DLD1 (cell line): ENCODE measurements around the gene POLR3GL.

ENCODE experiments used
- in situ Hi-C: cut with HindIII; loops from 2 replicates; pipeline ENCODE4 v1.10.0; 2017; ENCODE audit warnings: low sequenced_read_pairs

POLR3GL gene

GRCh38 chr1:145967288-145967687 is 2.8 kb downstream of the POLR3GL start:
- in situ Hi-C loops = no loop called here

GRCh38 chr1:145972580-145972979 is 8.1 kb downstream of the POLR3GL start:
- in situ Hi-C loops = no loop called here

GRCh38 chr1:145974721-145975120 is 10.2 kb downstream of the POLR3GL start:
- in situ Hi-C loops = no loop called here

- in situ Hi-C loops = no loop called here
Measured at GRCh38 chr1:145975216-145975615, 10.7 kb downstream of the POLR3GL start.

- in situ Hi-C loops = no loop called here
Measured at GRCh38 chr1:145977016-145977415, 12.5 kb downstream of the POLR3GL start.

- in situ Hi-C loops = no loop called here
Measured at GRCh38 chr1:145977486-145978470, 13.3 kb downstream of the POLR3GL start.

GRCh38 chr1:145978471-145978853 is 14.0 kb downstream of the POLR3GL start:
- in situ Hi-C loops = no loop called here

GRCh38 chr1:145978854-145979745 is 14.6 kb downstream of the POLR3GL start:
- in situ Hi-C loops = no loop called here

GRCh38 chr1:145979746-145980456 is 15.4 kb downstream of the POLR3GL start:
- in situ Hi-C loops = no loop called here

GRCh38 chr1:145980457-145980994 is 16.0 kb downstream of the POLR3GL start:
- in situ Hi-C loops = no loop called here

- in situ Hi-C loops = no loop called here
Measured at GRCh38 chr1:145982010-145982723, 17.7 kb downstream of the POLR3GL start.

GRCh38 chr1:145983206-145983675 is 18.8 kb downstream of the POLR3GL start:
- in situ Hi-C loops = no loop called here

GRCh38 chr1:145983960-145984830 is 19.7 kb downstream of the POLR3GL start:
- in situ Hi-C loops = no loop called here

- in situ Hi-C loops = no loop called here
Measured at GRCh38 chr1:145985129-145985501, 20.6 kb downstream of the POLR3GL start.

GRCh38 chr1:145985502-145986439 is 21.3 kb downstream of the POLR3GL start:
- in situ Hi-C loops = no loop called here

- in situ Hi-C loops = no loop called here
Measured at GRCh38 chr1:145986551-145986950, 22.1 kb downstream of the POLR3GL start.

GRCh38 chr1:145987926-145988325 is 23.4 kb downstream of the POLR3GL start:
- in situ Hi-C loops = no loop called here

- in situ Hi-C loops = no loop called here
Measured at GRCh38 chr1:145988773-145989172, 24.3 kb downstream of the POLR3GL start.
